RWPE2 (cell line): Measurements from ENCODE around the gene SMC1B.
A peak's percentile ranks its signal among the peaks of the same experiment; 100 is the strongest.

Experiments used
- ATAC-seq: fragments of 200-7000 bp; cut with Tn5 transposase; 3 replicates; pipeline ENCODE4 v1.9.1; 2021; ENCODE audit warnings: low read depth
- DNase-seq: peaks from one replicate; pipeline ENCODE4 v3.0.0-alpha.2; 2020; ENCODE audit warnings: low spot score
- H3K27ac ChIP-seq: fragments of 450-650 bp; 2 replicates; pipeline ENCODE4 v1.5.1; 2017; ENCODE audit warnings: mild to moderate bottlenecking; ENCODE audit not compliant: poor library complexity, severe bottlenecking
- H3K27me3 ChIP-seq: fragments of 250-450 bp; sonication (Bioruptor Pico); 2 replicates; pipeline ENCODE4 v1.5.1; 2021; ENCODE audit warnings: mild to moderate bottlenecking, moderate library complexity; ENCODE audit not compliant: insufficient read depth, poor library complexity, severe bottlenecking
- H3K36me3 ChIP-seq: fragments of 250-450 bp; sonication (Bioruptor Pico); 2 replicates; pipeline ENCODE4 v1.5.1; 2020; ENCODE audit warnings: low read depth, mild to moderate bottlenecking, moderate library complexity
- H3K4me1 ChIP-seq: fragments of 250-450 bp; sonication (Bioruptor Pico); 2 replicates; pipeline ENCODE4 v1.5.1; 2021; ENCODE audit warnings: mild to moderate bottlenecking, moderate library complexity; ENCODE audit not compliant: insufficient read depth, poor library complexity, severe bottlenecking
- H3K4me3 ChIP-seq: fragments of 250-450 bp; sonication (Bioruptor Pico); 2 replicates; pipeline ENCODE4 v1.5.1; 2021; ENCODE audit warnings: mild to moderate bottlenecking, moderate library complexity; ENCODE audit not compliant: severe bottlenecking
- H3K9me3 ChIP-seq: fragments of 250-450 bp; sonication (Bioruptor Pico); 2 replicates; pipeline ENCODE4 v1.5.1; 2021; ENCODE audit warnings: mild to moderate bottlenecking, moderate library complexity; ENCODE audit not compliant: severe bottlenecking
- TF ChIP-seq, protein P1 (sequence below): fragments of 450-650 bp; IDR thresholded peaks from one replicate; pipeline ENCODE4 v1.5.1; 2017; ENCODE audit warnings: mild to moderate bottlenecking, moderate library complexity; ENCODE audit not compliant: poor library complexity, severe bottlenecking

The SMC1B gene

GRCh38 chr22:45402466-45402985 is 10.9 kb downstream of the SMC1B start:
- Histone ChIP-seq H3K36me3 (no peaks in the 10 kb centered on the region), H3K4me3 (no peak overlapping the region), H3K9me3 (no peaks in the 10 kb centered on the region), H3K27me3 (no peaks in the 10 kb centered on the region), H3K27ac (no peak overlapping the region), H3K4me1 (no peaks in the 10 kb centered on the region)
- ATAC-seq: no peak
- no peak for DNase-seq
- TF ChIP-seq, protein P1, sequence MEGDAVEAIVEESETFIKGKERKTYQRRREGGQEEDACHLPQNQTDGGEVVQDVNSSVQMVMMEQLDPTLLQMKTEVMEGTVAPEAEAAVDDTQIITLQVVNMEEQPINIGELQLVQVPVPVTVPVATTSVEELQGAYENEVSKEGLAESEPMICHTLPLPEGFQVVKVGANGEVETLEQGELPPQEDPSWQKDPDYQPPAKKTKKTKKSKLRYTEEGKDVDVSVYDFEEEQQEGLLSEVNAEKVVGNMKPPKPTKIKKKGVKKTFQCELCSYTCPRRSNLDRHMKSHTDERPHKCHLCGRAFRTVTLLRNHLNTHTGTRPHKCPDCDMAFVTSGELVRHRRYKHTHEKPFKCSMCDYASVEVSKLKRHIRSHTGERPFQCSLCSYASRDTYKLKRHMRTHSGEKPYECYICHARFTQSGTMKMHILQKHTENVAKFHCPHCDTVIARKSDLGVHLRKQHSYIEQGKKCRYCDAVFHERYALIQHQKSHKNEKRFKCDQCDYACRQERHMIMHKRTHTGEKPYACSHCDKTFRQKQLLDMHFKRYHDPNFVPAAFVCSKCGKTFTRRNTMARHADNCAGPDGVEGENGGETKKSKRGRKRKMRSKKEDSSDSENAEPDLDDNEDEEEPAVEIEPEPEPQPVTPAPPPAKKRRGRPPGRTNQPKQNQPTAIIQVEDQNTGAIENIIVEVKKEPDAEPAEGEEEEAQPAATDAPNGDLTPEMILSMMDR: no peak

GRCh38 chr22:45399712-45400445 is 13.5 kb downstream of the SMC1B start:
- no peak for DNase-seq
- TF ChIP-seq, protein P1: no peak

GRCh38 chr22:45398214-45398613 is 15.2 kb downstream of the SMC1B start:
- no peaks in the 10 kb centered on the region for H3K9me3 ChIP-seq
- DNase-seq: no peak
- H3K27ac ChIP-seq: no peak overlapping the region
- H3K4me3 ChIP-seq: no peak overlapping the region
- H3K27me3 ChIP-seq: no peaks in the 10 kb centered on the region
- H3K36me3 ChIP-seq: no peaks in the 10 kb centered on the region
- ATAC-seq: no peak
- no peaks in the 10 kb centered on the region for H3K4me1 ChIP-seq
- TF ChIP-seq, protein P1: no peak

More at GRCh38 chr22:45399712-45400445, 13.5 kb downstream of the SMC1B start:
- Histone ChIP-seq H3K4me3 (no peak overlapping the region), H3K36me3 (no peaks in the 10 kb centered on the region), H3K27me3 (no peaks in the 10 kb centered on the region), H3K9me3 (no peaks in the 10 kb centered on the region), H3K4me1 (no peaks in the 10 kb centered on the region), H3K27ac (no peak overlapping the region)
- peak; percentile 58; the same call in 2 of the 3 replicates for ATAC-seq

- TF ChIP-seq, protein P1: no peak
- H3K4me3 ChIP-seq: no peak overlapping the region
- no peaks in the 10 kb centered on the region for H3K36me3 ChIP-seq
- no peaks in the 10 kb centered on the region for H3K27me3 ChIP-seq
- DNase-seq: no peak
- H3K4me1 ChIP-seq: no peaks in the 10 kb centered on the region
- H3K27ac ChIP-seq: no peak overlapping the region
- no peaks in the 10 kb centered on the region for H3K9me3 ChIP-seq
- no peak for ATAC-seq
These were observed 15.6 kb downstream of the SMC1B start for GRCh38 chr22:45397806-45398205.

GRCh38 chr22:45389546-45389945 is 23.9 kb downstream of the SMC1B start:
- ATAC-seq: no peak
- Histone ChIP-seq H3K9me3 (no peaks in the 10 kb centered on the region), H3K4me3 (no peak overlapping the region), H3K36me3 (no peaks in the 10 kb centered on the region), H3K4me1 (no peaks in the 10 kb centered on the region), H3K27me3 (peaks cover 4% of the 10 kb centered on the region), H3K27ac (no peak overlapping the region)
- DNase-seq: no peak
- TF ChIP-seq, protein P1: no peak
